Testis (tissue), 3 donors: Measurements from ENCODE around the gene EXOSC10. TPM values are rescaled to one million over a fixed set of nuclear protein-coding genes. Genes with fewer than 3 reads are reported as not detected.

Experiments
- DNase-seq: peaks from one replicate; pipeline ENCODE4 v3.0.0-alpha.2; 2019
- H3K27ac ChIP-seq, 2 donors: fragments of 200-600 bp; sonication (generic); one replicate each; pipeline ENCODE4 v1.5.1; 2019
- H3K27me3 ChIP-seq: fragments of 200-600 bp; sonication (generic); one replicate; pipeline ENCODE4 v1.5.1; 2019
- H3K36me3 ChIP-seq: fragments of 200-600 bp; sonication (generic); one replicate; pipeline ENCODE4 v1.5.1; 2017; ENCODE audit warnings: low read depth; ENCODE audit errors: missing control alignments
- H3K4me1 ChIP-seq: fragments of 200-600 bp; sonication (generic); one replicate; pipeline ENCODE4 v1.5.1; 2019
- H3K4me3 ChIP-seq, 2 donors: fragments of 200-600 bp; sonication (generic); one replicate each; pipeline ENCODE4 v1.5.1; 2017 to 2019
- H3K9me3 ChIP-seq: fragments of 200-600 bp; sonication (generic); one replicate; pipeline ENCODE4 v1.5.1; 2017
- CTCF ChIP-seq, 3 experiments: fragments of 450-650 bp in 2 of 3; fragments of 200-600 bp in 1 of 3; sonication (generic) in 1 of 3; IDR thresholded peaks; one replicate each; pipeline ENCODE4 v1.5.1; 2016 to 2019; ENCODE audit warnings: antibody characterized with exemption in 3 of 3, mild to moderate bottlenecking in 2 of 3, moderate library complexity in 1 of 3
- POLR2A ChIP-seq: fragments of 450-650 bp; IDR thresholded peaks from one replicate; pipeline ENCODE4 v1.6.1; 2017; ENCODE audit warnings: antibody characterized with exemption, mild to moderate bottlenecking, moderate library complexity
- WGBS, 2 donors: methylation state at CpG; one replicate each; pipeline ENCODE4 v1.1.5; 2018; 5-methylcytosine and 5-hydroxymethylcytosine counted together
- intact Hi-C: fragments of 100-400 bp; cut with DNase I; formaldehyde crosslinking; loops from one replicate; pipeline ENCODE4 v1.15.1; 2023; ENCODE audit warnings: low total_unique reads
- polyA plus RNA-seq: library from polyadenylated mRNA; stranded (reverse); fragments of 350-450 nt; fragmentation: Illumina TruSeq; extraction: RNeasy Lipid Tissue Mini Kit (QIAGEN cat#74804); gene quantifications from one replicate; pipeline ENCODE4 v1.2.3, GENCODE V29; 2014; ENCODE audit warnings: low read depth, low replicate concordance; ENCODE audit not compliant: insufficient read depth
- total RNA-seq, 2 donors: library from RNA; depleted of rRNA; stranded (reverse); fragments of >200 nt; gene quantifications; one replicate each; pipeline ENCODE4 v1.2.3, GENCODE V29; 2016

EXOSC10 gene
- total and polyA plus RNA-seq, 3 donors from 2014 or later, result 67.5 to 78.8 (median 78.4) TPM

GRCh38 chr1:11044849-11045427 lies 54.7 kb downstream of the EXOSC10 start:
- no peak overlapping the region for H3K27ac ChIP-seq
- intact Hi-C loops, result loop anchor here (10.0 kb wide), 1 partner anchor 600 kb away; no protein-coding TSS in a partner anchor
- TF ChIP-seq POLR2A (no peak), CTCF (IDR thresholded peaks at IDR 0.05) (no peak)
- H3K4me3 ChIP-seq, result no peak overlapping the region
- WGBS, 2 donors, result 82 to 86% methylated on average over 11 to 16 of the region's 16 CpGs
- H3K9me3 ChIP-seq, result no peaks in the 10 kb centered on the region
- no peaks in the 10 kb centered on the region for H3K4me1 ChIP-seq
- no peak for DNase-seq
- no peaks in the 10 kb centered on the region for H3K27me3 ChIP-seq
- no peaks in the 10 kb centered on the region for H3K36me3 ChIP-seq

GRCh38 chr1:11044086-11044848 lies 55.4 kb downstream of the EXOSC10 start:
- 78 to 80% methylated on average over 8 to 9 of the region's 16 CpGs for WGBS, 2 donors
- Histone ChIP-seq H3K9me3 (no peaks in the 10 kb centered on the region), H3K27ac (no peak overlapping the region), H3K27me3 (no peaks in the 10 kb centered on the region), H3K4me1 (no peaks in the 10 kb centered on the region), H3K4me3 (no peak overlapping the region), H3K36me3 (no peaks in the 10 kb centered on the region)
- TF ChIP-seq CTCF (IDR thresholded peaks at IDR 0.05) (no peak), POLR2A (no peak)
- intact Hi-C loops, result loop anchor here (10.0 kb wide), 1 partner anchor 601 kb away; no protein-coding TSS in a partner anchor
- DNase-seq, result no peak

GRCh38 chr1:11042995-11043874 lies 56.4 kb downstream of the EXOSC10 start:
- no peaks in the 10 kb centered on the region for H3K27me3 ChIP-seq
- H3K36me3 ChIP-seq, result no peaks in the 10 kb centered on the region
- H3K4me1 ChIP-seq, result no peaks in the 10 kb centered on the region
- no peak for DNase-seq
- intact Hi-C loops, result loop anchor here (10.0 kb wide), 1 partner anchor 602 kb away; no protein-coding TSS in a partner anchor
- H3K27ac ChIP-seq, result no peak overlapping the region
- no peak overlapping the region for H3K4me3 ChIP-seq
- TF ChIP-seq POLR2A (no peak), CTCF (IDR thresholded peaks at IDR 0.05) (no peak)
- no peaks in the 10 kb centered on the region for H3K9me3 ChIP-seq
- 69 to 82% methylated on average over 6 to 19 of the region's 19 CpGs for WGBS, 2 donors

GRCh38 chr1:11042065-11042464 lies 57.6 kb downstream of the EXOSC10 start:
- no peak overlapping the region for H3K27ac ChIP-seq
- TF ChIP-seq POLR2A (no peak), CTCF (IDR thresholded peaks at IDR 0.05) (no peak)
- no peaks in the 10 kb centered on the region for H3K4me1 ChIP-seq
- H3K27me3 ChIP-seq, result no peaks in the 10 kb centered on the region
- H3K4me3 ChIP-seq, result no peak overlapping the region
- no peaks in the 10 kb centered on the region for H3K9me3 ChIP-seq
- DNase-seq, result no peak
- intact Hi-C loops, result loop anchor here (10.0 kb wide), 1 partner anchor 603 kb away; no protein-coding TSS in a partner anchor
- WGBS, 2 donors, result 80 to 84% methylated on average over 3 of the region's 3 CpGs
- H3K36me3 ChIP-seq, result no peaks in the 10 kb centered on the region
